Lower leg skin (tissue), 3 donors: ENCODE measurements around the gene FEZ2.

Experiments
- POLR2A ChIP-seq, 2 donors: fragments of 450-650 bp; IDR thresholded peaks; one replicate each; pipeline ENCODE4 v1.6.1; 2016 to 2017; ENCODE audit warnings: antibody characterized with exemption in 2 of 2, mild to moderate bottlenecking in 1 of 2, moderate library complexity in 1 of 2
- TF ChIP-seq, protein P1 (sequence below), 3 donors: fragments of 450-650 bp; IDR thresholded peaks; one replicate each; pipeline ENCODE4 v1.5.1; 2016; ENCODE audit warnings: antibody characterized with exemption in 3 of 3, mild to moderate bottlenecking in 3 of 3, moderate library complexity in 2 of 3

GRCh38 chr2:36570416-36570815, 27.6 kb downstream of the FEZ2 start:
- TF ChIP-seq, protein P1, sequence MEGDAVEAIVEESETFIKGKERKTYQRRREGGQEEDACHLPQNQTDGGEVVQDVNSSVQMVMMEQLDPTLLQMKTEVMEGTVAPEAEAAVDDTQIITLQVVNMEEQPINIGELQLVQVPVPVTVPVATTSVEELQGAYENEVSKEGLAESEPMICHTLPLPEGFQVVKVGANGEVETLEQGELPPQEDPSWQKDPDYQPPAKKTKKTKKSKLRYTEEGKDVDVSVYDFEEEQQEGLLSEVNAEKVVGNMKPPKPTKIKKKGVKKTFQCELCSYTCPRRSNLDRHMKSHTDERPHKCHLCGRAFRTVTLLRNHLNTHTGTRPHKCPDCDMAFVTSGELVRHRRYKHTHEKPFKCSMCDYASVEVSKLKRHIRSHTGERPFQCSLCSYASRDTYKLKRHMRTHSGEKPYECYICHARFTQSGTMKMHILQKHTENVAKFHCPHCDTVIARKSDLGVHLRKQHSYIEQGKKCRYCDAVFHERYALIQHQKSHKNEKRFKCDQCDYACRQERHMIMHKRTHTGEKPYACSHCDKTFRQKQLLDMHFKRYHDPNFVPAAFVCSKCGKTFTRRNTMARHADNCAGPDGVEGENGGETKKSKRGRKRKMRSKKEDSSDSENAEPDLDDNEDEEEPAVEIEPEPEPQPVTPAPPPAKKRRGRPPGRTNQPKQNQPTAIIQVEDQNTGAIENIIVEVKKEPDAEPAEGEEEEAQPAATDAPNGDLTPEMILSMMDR (IDR thresholded peaks at IDR 0.05) = no peak
- no peak for TF ChIP-seq POLR2A (IDR thresholded peaks at IDR 0.05)
